WERI-Rb-1 (cell line): ENCODE measurements around the gene NCBP2L.

Source experiments
- DNase-seq: peaks from one replicate; pipeline ENCODE4 v3.0.0-alpha.2; 2020
- H3K27ac ChIP-seq: fragments of 250-450 bp; sonication (Bioruptor Pico); 2 replicates; pipeline ENCODE4 v1.5.1; 2020; ENCODE audit warnings: mild to moderate bottlenecking, moderate library complexity
- H3K27me3 ChIP-seq: fragments of 250-450 bp; sonication (Bioruptor Pico); 2 replicates; pipeline ENCODE4 v1.5.1; 2021; ENCODE audit warnings: mild to moderate bottlenecking, low read depth, moderate library complexity; ENCODE audit not compliant: insufficient read depth, severe bottlenecking
- H3K36me3 ChIP-seq: fragments of 250-450 bp; sonication (Bioruptor Pico); 2 replicates; pipeline ENCODE4 v1.5.1; 2020; ENCODE audit warnings: mild to moderate bottlenecking, moderate library complexity
- H3K4me3 ChIP-seq: 2 replicates; pipeline ENCODE4 v1.5.1; 2011; ENCODE audit warnings: low read depth, mild to moderate bottlenecking, control low read depth, low read length
- H3K9me3 ChIP-seq: fragments of 250-450 bp; sonication (Bioruptor Pico); 2 replicates; pipeline ENCODE4 v1.5.1; 2021; ENCODE audit warnings: mild to moderate bottlenecking, moderate library complexity; ENCODE audit not compliant: severe bottlenecking
- TF ChIP-seq, protein P1 (sequence below): IDR thresholded peaks from 2 replicates; pipeline ENCODE4 v1.5.1; 2011; ENCODE audit warnings: low read depth, mild to moderate bottlenecking, control low read depth, inconsistent platforms, low read length

Gene NCBP2L

DNA sequence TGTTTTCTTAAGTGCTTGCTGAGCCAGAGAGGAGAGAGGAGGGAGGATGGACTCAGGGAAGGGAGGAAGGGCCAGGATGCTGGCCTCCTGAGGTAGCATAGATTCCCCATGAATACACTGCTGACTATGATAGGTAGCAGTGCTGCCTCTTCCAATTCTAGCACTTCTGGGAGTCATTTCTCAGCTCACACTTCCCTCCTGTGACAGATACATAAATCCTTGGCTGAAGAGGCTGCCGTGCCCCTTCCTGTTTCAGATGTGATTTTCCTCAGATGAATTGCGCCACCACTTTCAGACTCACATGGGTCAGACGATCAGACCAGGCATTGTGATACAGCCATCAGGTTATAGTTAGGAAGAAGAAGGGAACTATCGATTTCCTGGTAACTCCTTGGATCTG, 24.3 kb upstream of the NCBP2L start:
- TF ChIP-seq, protein P1, sequence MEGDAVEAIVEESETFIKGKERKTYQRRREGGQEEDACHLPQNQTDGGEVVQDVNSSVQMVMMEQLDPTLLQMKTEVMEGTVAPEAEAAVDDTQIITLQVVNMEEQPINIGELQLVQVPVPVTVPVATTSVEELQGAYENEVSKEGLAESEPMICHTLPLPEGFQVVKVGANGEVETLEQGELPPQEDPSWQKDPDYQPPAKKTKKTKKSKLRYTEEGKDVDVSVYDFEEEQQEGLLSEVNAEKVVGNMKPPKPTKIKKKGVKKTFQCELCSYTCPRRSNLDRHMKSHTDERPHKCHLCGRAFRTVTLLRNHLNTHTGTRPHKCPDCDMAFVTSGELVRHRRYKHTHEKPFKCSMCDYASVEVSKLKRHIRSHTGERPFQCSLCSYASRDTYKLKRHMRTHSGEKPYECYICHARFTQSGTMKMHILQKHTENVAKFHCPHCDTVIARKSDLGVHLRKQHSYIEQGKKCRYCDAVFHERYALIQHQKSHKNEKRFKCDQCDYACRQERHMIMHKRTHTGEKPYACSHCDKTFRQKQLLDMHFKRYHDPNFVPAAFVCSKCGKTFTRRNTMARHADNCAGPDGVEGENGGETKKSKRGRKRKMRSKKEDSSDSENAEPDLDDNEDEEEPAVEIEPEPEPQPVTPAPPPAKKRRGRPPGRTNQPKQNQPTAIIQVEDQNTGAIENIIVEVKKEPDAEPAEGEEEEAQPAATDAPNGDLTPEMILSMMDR: no peak
- peaks cover 11% of the 10 kb centered on the region for H3K27me3 ChIP-seq
- no peaks in the 10 kb centered on the region for H3K36me3 ChIP-seq
- no peak for DNase-seq
- H3K27ac ChIP-seq: no peak overlapping the region
- H3K9me3 ChIP-seq: no peaks in the 10 kb centered on the region
- no peak overlapping the region for H3K4me3 ChIP-seq

DNA sequence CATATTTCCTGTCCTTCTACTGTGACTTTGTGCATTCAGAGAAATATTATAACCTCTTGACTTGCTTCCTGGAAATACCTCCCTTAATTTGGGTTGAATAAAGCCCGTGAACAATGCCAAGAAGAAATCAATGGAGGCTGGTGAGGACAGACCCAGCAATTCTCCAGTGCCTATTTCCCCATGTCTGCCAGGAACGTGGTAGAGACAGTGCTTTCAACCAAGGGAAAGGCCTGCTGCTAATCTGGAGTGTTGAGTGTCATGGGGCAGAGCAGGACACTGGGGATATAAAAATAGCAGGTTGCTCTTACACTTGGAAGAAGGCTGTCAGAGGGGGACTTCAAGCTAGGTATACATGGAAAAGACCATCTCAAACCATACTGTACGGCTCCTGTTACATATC, 21.8 kb upstream of the NCBP2L start:
- DNase-seq: no peak
- Histone ChIP-seq H3K36me3 (no peaks in the 10 kb centered on the region), H3K27me3 (peaks cover 30% of the 10 kb centered on the region), H3K4me3 (no peak overlapping the region), H3K9me3 (no peaks in the 10 kb centered on the region), H3K27ac (no peak overlapping the region)
- TF ChIP-seq, protein P1: no peak

DNA sequence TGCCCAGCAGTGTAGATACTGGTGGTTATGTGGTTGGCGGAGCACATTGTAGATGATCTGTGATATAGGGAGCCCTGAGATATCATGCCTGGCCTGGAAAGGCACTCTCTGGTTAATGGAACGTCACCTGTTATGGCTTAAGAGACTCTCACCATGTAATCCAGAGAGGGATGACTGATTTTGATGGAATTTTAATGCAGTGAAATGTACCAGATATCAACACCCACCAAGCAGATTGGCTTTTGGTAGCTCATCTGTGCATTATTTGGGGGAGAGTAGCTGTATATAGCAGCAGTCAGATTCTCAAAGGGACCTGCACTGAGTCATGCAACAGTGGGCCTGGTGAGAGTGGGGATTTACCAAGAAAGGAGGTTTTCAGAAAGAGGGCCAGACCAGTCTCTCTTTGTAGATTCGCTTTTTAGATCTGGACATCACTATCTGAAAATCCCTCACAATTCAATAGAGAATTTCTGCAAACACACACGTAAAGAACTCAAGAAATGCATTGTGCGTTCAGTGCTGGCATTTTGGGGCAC, 19.2 kb upstream of the NCBP2L start:
- H3K27me3 ChIP-seq: peaks cover 24% of the 10 kb centered on the region

DNA sequence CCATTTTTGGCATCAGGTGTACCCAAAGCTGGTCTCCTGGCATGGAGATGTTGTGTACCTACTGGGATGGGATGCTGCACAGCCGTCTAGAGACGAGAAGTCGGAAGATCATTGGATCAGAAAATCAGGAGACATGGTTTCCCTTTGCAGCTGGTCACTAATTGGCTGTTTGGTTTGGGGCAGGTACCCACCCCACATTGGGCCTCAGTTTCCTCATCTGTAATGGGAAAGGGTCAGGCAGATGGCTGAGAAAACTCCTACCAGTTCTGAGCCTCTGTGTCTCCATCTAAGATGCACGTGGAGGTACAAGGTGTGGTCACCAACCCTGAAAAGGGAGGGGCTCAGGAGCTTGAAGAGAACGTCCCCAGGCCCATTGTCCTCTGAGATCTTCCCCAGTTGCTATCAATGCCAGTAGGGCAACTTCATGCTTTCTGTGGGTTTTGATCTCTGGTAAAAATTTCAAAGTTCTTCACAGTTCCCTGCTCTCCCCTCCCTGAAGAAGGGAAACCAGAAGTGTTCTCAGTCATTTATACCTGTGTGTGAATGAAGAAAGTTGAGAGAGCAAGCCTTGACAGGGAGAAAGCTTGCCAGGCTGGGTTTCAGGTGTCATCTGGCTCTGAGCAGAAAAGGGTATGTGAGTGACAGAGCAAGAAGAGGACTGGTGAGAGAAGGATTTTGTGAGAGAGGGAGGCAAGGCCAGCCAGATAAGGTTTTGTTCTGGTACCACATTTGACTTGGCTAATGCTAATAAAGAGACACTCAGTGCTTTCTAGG, 17.0 kb upstream of the NCBP2L start:
- Histone ChIP-seq H3K36me3 (no peaks in the 10 kb centered on the region), H3K4me3 (no peak overlapping the region), H3K9me3 (no peaks in the 10 kb centered on the region), H3K27ac (no peak overlapping the region), H3K27me3 (peaks cover 23% of the 10 kb centered on the region)
- TF ChIP-seq, protein P1: no peak
- no peak for DNase-seq

More for the DNA sequence above, 19.2 kb upstream of the NCBP2L start:
- DNase-seq: no peak
- H3K27ac ChIP-seq: no peak overlapping the region
- H3K9me3 ChIP-seq: no peaks in the 10 kb centered on the region
- no peak overlapping the region for H3K4me3 ChIP-seq
- H3K36me3 ChIP-seq: no peaks in the 10 kb centered on the region
- TF ChIP-seq, protein P1: no peak

DNA sequence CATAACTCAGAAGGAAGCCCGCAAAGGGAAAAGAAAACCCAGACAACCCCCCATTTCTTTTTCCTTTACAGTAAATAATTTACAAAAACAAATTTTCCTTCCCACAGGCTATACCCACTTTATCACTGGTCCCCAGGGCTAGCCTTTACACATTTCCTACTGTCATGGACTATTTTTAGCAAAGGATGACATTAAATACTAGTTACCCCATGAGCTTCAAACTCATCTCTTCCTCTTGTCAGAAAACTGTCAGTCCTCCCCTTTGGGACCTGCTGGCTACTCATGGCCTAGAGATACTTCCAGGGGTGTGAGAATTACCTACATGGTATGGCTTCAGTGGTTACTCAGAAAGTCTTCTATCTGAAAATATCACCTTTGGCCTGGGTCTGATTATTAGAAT, 13.9 kb upstream of the NCBP2L start:
- Histone ChIP-seq H3K9me3 (no peaks in the 10 kb centered on the region), H3K4me3 (no peak overlapping the region), H3K27ac (no peak overlapping the region), H3K27me3 (peaks cover 23% of the 10 kb centered on the region), H3K36me3 (no peaks in the 10 kb centered on the region)
- TF ChIP-seq, protein P1: no peak
- DNase-seq: no peak
